Activated T-helper 17 cell treated with anti-CD3 and anti-CD28 coated beads, Interleukin-2, amount 50 U/mL, for 72 hours (primary cell): ENCODE results near the gene RNF212. TPM values are rescaled to one million over a fixed set of nuclear protein-coding genes. Genes with fewer than 3 reads are reported as not detected.

Experiments
- ATAC-seq: fragments of 150-1000 bp; cut with Tn5 transposase; replicated peaks from 2 replicates; pipeline ENCODE4 v1.10.0; 2021; ENCODE audit warnings: mild to moderate bottlenecking, moderate library complexity
- H3K27ac Mint-ChIP-seq: one replicate; pipeline ENCODE4 v1.8.0; 2022; ENCODE audit warnings: mixed read lengths
- H3K27me3 Mint-ChIP-seq: one replicate; pipeline ENCODE4 v1.8.0; 2022; ENCODE audit warnings: mixed read lengths
- H3K36me3 Mint-ChIP-seq: one replicate; pipeline ENCODE4 v1.8.0; 2022; ENCODE audit warnings: low read depth, mild to moderate bottlenecking, mixed read lengths
- H3K4me1 Mint-ChIP-seq: one replicate; pipeline ENCODE4 v1.8.0; 2022; ENCODE audit warnings: mixed read lengths
- H3K4me3 Mint-ChIP-seq: one replicate; pipeline ENCODE4 v1.8.0; 2022; ENCODE audit warnings: mild to moderate bottlenecking, mixed read lengths
- H3K9me3 Mint-ChIP-seq: one replicate; pipeline ENCODE4 v1.8.0; 2022; ENCODE audit warnings: mixed read lengths
- total RNA-seq, 2 donors: library from RNA; stranded (reverse); gene quantifications; one replicate each; pipeline ENCODE4 v1.2.3, GENCODE V29; 2022

Gene RNF212
- total RNA-seq, 2 donors from 2014 or later = 1.3 to 3.7 TPM

- Mint-ChIP-seq H3K36me3 (peaks cover 6% of the 10 kb centered on the region), H3K27me3 (no peaks in the 10 kb centered on the region), H3K4me3 (peak overlapping the region; percentile 29), H3K4me1 (no peaks in the 10 kb centered on the region), H3K9me3 (no peaks in the 10 kb centered on the region), H3K27ac (no peak overlapping the region)
- ATAC-seq = peak; percentile 97
Measured at GRCh38 chr4:1026115-1026514, 87.2 kb downstream of the RNF212 start.

GRCh38 chr4:1024882-1025545 lies 88.3 kb downstream of the RNF212 start:
- Mint-ChIP-seq H3K36me3 (peaks cover 6% of the 10 kb centered on the region), H3K9me3 (no peaks in the 10 kb centered on the region), H3K4me3 (no peak overlapping the region), H3K27ac (no peak overlapping the region), H3K27me3 (no peaks in the 10 kb centered on the region), H3K4me1 (no peaks in the 10 kb centered on the region)
- no peak for ATAC-seq

- no peaks in the 10 kb centered on the region for H3K9me3 Mint-ChIP-seq
- no peak overlapping the region for H3K27ac Mint-ChIP-seq
- H3K36me3 Mint-ChIP-seq = peaks cover 6% of the 10 kb centered on the region
- no peak for ATAC-seq
- no peak overlapping the region for H3K4me3 Mint-ChIP-seq
- no peaks in the 10 kb centered on the region for H3K27me3 Mint-ChIP-seq
- no peaks in the 10 kb centered on the region for H3K4me1 Mint-ChIP-seq
Measured at GRCh38 chr4:1023895-1024740, 89.2 kb downstream of the RNF212 start.

- no peaks in the 10 kb centered on the region for H3K4me1 Mint-ChIP-seq
- no peaks in the 10 kb centered on the region for H3K27me3 Mint-ChIP-seq
- H3K9me3 Mint-ChIP-seq = no peaks in the 10 kb centered on the region
- H3K36me3 Mint-ChIP-seq = peaks cover 6% of the 10 kb centered on the region
- H3K4me3 Mint-ChIP-seq = no peak overlapping the region
- H3K27ac Mint-ChIP-seq = no peak overlapping the region
- no peak for ATAC-seq
Measured at GRCh38 chr4:1023075-1023640, 90.2 kb downstream of the RNF212 start.

- H3K27me3 Mint-ChIP-seq = no peaks in the 10 kb centered on the region
- H3K27ac Mint-ChIP-seq = no peak overlapping the region
- no peak overlapping the region for H3K4me3 Mint-ChIP-seq
- ATAC-seq = no peak
- no peaks in the 10 kb centered on the region for H3K9me3 Mint-ChIP-seq
- no peaks in the 10 kb centered on the region for H3K4me1 Mint-ChIP-seq
- peaks cover 6% of the 10 kb centered on the region for H3K36me3 Mint-ChIP-seq
Measured at GRCh38 chr4:1022739-1023066, 90.7 kb downstream of the RNF212 start.

- no peaks in the 10 kb centered on the region for H3K27me3 Mint-ChIP-seq
- no peak overlapping the region for H3K27ac Mint-ChIP-seq
- H3K9me3 Mint-ChIP-seq = no peaks in the 10 kb centered on the region
- H3K4me1 Mint-ChIP-seq = no peaks in the 10 kb centered on the region
- no peak overlapping the region for H3K4me3 Mint-ChIP-seq
- ATAC-seq = no peak
- H3K36me3 Mint-ChIP-seq = peaks cover 6% of the 10 kb centered on the region
Measured at GRCh38 chr4:1022051-1022738, 91.2 kb downstream of the RNF212 start.

Other genes starting within 250 kb of the RNF212 start
- gene GAK, start 181.2 kb downstream of the RNF212 start, total RNA-seq = 100 to 1,000 TPM; 108 to 129 TPM
- 1 to 10 TPM; 6.5 to 10.0 TPM for gene TMEM175, start 181.1 kb downstream of the RNF212 start, total RNA-seq
- 1 to 10 TPM; 4.8 to 9.0 TPM for gene DGKQ, start 140.0 kb downstream of the RNF212 start, total RNA-seq
- 10 to 100 TPM; 14.9 to 16.4 TPM for gene IDUA, start 126.5 kb downstream of the RNF212 start, total RNA-seq
- under 1 TPM in 1 of 2 donors, not detected in 1; 0.37 TPM for gene SLC26A1, start 120.2 kb downstream of the RNF212 start, total RNA-seq
- gene FGFRL1, start 101.9 kb downstream of the RNF212 start, total RNA-seq = 10 to 100 TPM; 12.0 to 16.7 TPM
- 10 to 100 TPM; 17.3 to 18.7 TPM for gene SPON2, start 59.0 kb upstream of the RNF212 start, total RNA-seq
- 100 to 1,000 TPM; 117 to 173 TPM for gene CTBP1, start 135.6 kb upstream of the RNF212 start, total RNA-seq
- gene MAEA, start 176.3 kb upstream of the RNF212 start, total RNA-seq = 10 to 100 TPM; 61.4 to 62.8 TPM
- gene UVSSA, start 233.6 kb upstream of the RNF212 start, total RNA-seq = 10 to 100 TPM; 15.8 to 22.3 TPM